Inflammatory macrophage treated with lipopolysaccharide for 1 hour (primary cell): ENCODE results near the gene CNTN2.
A peak's percentile ranks its signal among the peaks of the same experiment; 100 is the strongest.

ENCODE experiments used
- DNase-seq, 2 donors: peaks; one replicate each; pipeline ENCODE4 v3.0.0-alpha.2; 2020 to 2022

The CNTN2 gene

GRCh38 chr1:205075642-205076155 lies 32.7 kb downstream of the CNTN2 start:
- DNase-seq = no peak

GRCh38 chr1:205076245-205076761 lies 33.3 kb downstream of the CNTN2 start:
- DNase-seq = no peak

- DNase-seq = no peak
Measured at GRCh38 chr1:205077158-205077933, 34.3 kb downstream of the CNTN2 start.

- DNase-seq = no peak
Measured at GRCh38 chr1:205077934-205078311, 34.9 kb downstream of the CNTN2 start.

GRCh38 chr1:205082431-205082830 lies 39.4 kb downstream of the CNTN2 start:
- no peak for DNase-seq

- DNase-seq = no peak
Measured at GRCh38 chr1:205084360-205084759, 41.3 kb downstream of the CNTN2 start, which contains the start of gene TMEM81. Gene TMEM81, minus strand, starts transcription at chr1:205084460. Its CDS starts 140 bp downstream, at chr1:205084320.

GRCh38 chr1:205088341-205088740 lies 45.3 kb downstream of the CNTN2 start:
- DNase-seq = no peak

- DNase-seq = no peak
Measured at GRCh38 chr1:205091043-205091740, 48.2 kb downstream of the CNTN2 start.

GRCh38 chr1:205095422-205095821 lies 52.4 kb downstream of the CNTN2 start:
- DNase-seq = no peak

GRCh38 chr1:205098242-205098641 lies 55.2 kb downstream of the CNTN2 start:
- no peak for DNase-seq

GRCh38 chr1:205102404-205102803 lies 59.4 kb downstream of the CNTN2 start:
- no peak for DNase-seq

GRCh38 chr1:205107327-205107726 lies 64.3 kb downstream of the CNTN2 start:
- DNase-seq = no peak

- no peak for DNase-seq
Measured at GRCh38 chr1:205108464-205108863, 65.5 kb downstream of the CNTN2 start.

GRCh38 chr1:205109269-205109668 lies 66.3 kb downstream of the CNTN2 start:
- DNase-seq = no peak

GRCh38 chr1:205109711-205110110 lies 66.7 kb downstream of the CNTN2 start:
- no peak for DNase-seq

GRCh38 chr1:205111354-205111753 lies 68.3 kb downstream of the CNTN2 start:
- no peak for DNase-seq

- no peak for DNase-seq
Measured at GRCh38 chr1:205118752-205119151, 75.7 kb downstream of the CNTN2 start.

GRCh38 chr1:205121660-205122488 lies 78.9 kb downstream of the CNTN2 start, which contains the start of gene RBBP5:
Gene RBBP5, minus strand, starts transcription at chr1:205121978. Its CDS starts 105 bp downstream, at chr1:205121873.
- DNase-seq = peak; percentile 94 to 98

GRCh38 chr1:205122489-205122882 lies 79.5 kb downstream of the CNTN2 start:
- no peak for DNase-seq

GRCh38 chr1:205124726-205125125 lies 81.7 kb downstream of the CNTN2 start:
- no peak for DNase-seq

GRCh38 chr1:205127646-205128045 lies 84.6 kb downstream of the CNTN2 start:
- peak in 1 of 2 donors; percentile 39 for DNase-seq
